GM12878 (cell line): ENCODE results near the gene RBAK. TPM values are rescaled to one million over a fixed set of nuclear protein-coding genes. Genes with fewer than 3 reads are reported as not detected.

Experiments used
- ATAC-seq: fragments of 200-7000 bp; cut with Tn5 transposase; 3 replicates; pipeline ENCODE4 v1.9.1; 2020; ENCODE audit warnings: mild to moderate bottlenecking, moderate library complexity
- BruUV-seq: library from RNA; stranded (reverse); fragments of 400-500 nt; replicated peaks from 2 replicates; lab custom pipeline; 2021; lab: Mats Ljungman, UMichigan
- CTCF ChIA-PET: fragments of 300-600 bp; sonication (Branson Sonifier 250); formaldehyde crosslinking; extraction: SDS; loops from one replicate; lab custom pipeline; 2021; ENCODE audit warnings: inconsistent platforms; lab: Yijun Ruan, JAX
- POLR2A ChIA-PET: fragments of 350-600 bp; formaldehyde crosslinking; extraction: SDS; loops from one replicate; lab custom pipeline; 2021; ENCODE audit warnings: inconsistent platforms; lab: Charles Lee
- RAD21 ChIA-PET: fragments of 300-600 bp; sonication (Branson Sonifier 250); formaldehyde crosslinking; loops from one replicate; lab custom pipeline; 2023; ENCODE audit warnings: antibody characterized with exemption; ENCODE audit not compliant: unreplicated experiment; lab: Charles Lee
- SMC1A ChIA-PET: fragments of 300-600 bp; sonication (Branson Sonifier 250); formaldehyde crosslinking; loops from one replicate; lab custom pipeline; 2023; ENCODE audit not compliant: unreplicated experiment, uncharacterized antibody; lab: Charles Lee
- DNase-seq: peaks from one replicate; pipeline ENCODE4 v3.0.0-alpha.2; 2011; ENCODE audit warnings: low read depth, low spot score
- FAIRE-seq: peaks from 3 replicates; lab custom pipeline; 2011; peaks lifted over from hg19 to GRCh38; lab: Jason Lieb, UNC
- H2AFZ ChIP-seq: 2 replicates; pipeline ENCODE4 v1.6.0; 2011; ENCODE audit warnings: low read depth, low read length, control low read depth; ENCODE audit not compliant: control insufficient read depth
- H3K27ac ChIP-seq: 2 replicates; pipeline ENCODE4 v1.5.1; 2011; ENCODE audit warnings: control low read depth; ENCODE audit not compliant: control insufficient read depth, insufficient read depth
- H3K27me3 ChIP-seq, 2 experiments: replicated peaks in 1 of 2; 2 replicates each; pipeline versions ENCODE4 v1.6.0 to v1.6.1; 2011; ENCODE audit warnings: low read length in 1 of 2; ENCODE audit not compliant: control insufficient read depth in 2 of 2, insufficient read depth in 2 of 2
- H3K36me3 ChIP-seq, 2 experiments: 2 replicates each; pipeline ENCODE4 v1.5.1; 2011; ENCODE audit warnings: low read length in 1 of 2; ENCODE audit not compliant: control insufficient read depth in 2 of 2, insufficient read depth in 2 of 2
- H3K4me1 ChIP-seq: 2 replicates; pipeline ENCODE4 v1.6.1; 2011; ENCODE audit warnings: mild to moderate bottlenecking, low read length, moderate library complexity, mixed read lengths; ENCODE audit not compliant: control insufficient read depth, insufficient read depth
- H3K4me2 ChIP-seq: 2 replicates; pipeline ENCODE4 v1.6.0; 2011; ENCODE audit warnings: control low read depth; ENCODE audit not compliant: control insufficient read depth, insufficient read depth
- H3K4me3 ChIP-seq: fragments of 200-600 bp; sonication (generic); 2 replicates; pipeline ENCODE4 v1.5.1; 2016
- H3K79me2 ChIP-seq: 2 replicates; pipeline ENCODE4 v1.6.0; 2011; ENCODE audit warnings: low read length; ENCODE audit not compliant: control insufficient read depth, insufficient read depth
- H3K9ac ChIP-seq: 2 replicates; pipeline ENCODE4 v1.8.0; 2011; ENCODE audit warnings: low read length, control low read depth, mixed read lengths; ENCODE audit not compliant: control insufficient read depth, insufficient read depth
- H3K9me3 ChIP-seq: replicated peaks from 3 replicates; pipeline ENCODE4 v1.5.1; 2011; ENCODE audit warnings: mild to moderate bottlenecking, low read length; ENCODE audit not compliant: control insufficient read depth, insufficient read depth
- H4K20me1 ChIP-seq: 2 replicates; pipeline ENCODE4 v1.6.0; 2011; ENCODE audit not compliant: control insufficient read depth, insufficient read depth
- BMI1 ChIP-seq: fragments of 450-650 bp; IDR thresholded peaks from 2 replicates; pipeline ENCODE4 v1.6.1; 2016; ENCODE audit warnings: mild to moderate bottlenecking, moderate library complexity, borderline replicate concordance
- E4F1 ChIP-seq: fragments of 450-650 bp; IDR thresholded peaks from 2 replicates; pipeline ENCODE4 v1.6.1; 2018; ENCODE audit warnings: borderline replicate concordance, mild to moderate bottlenecking; ENCODE audit not compliant: partially characterized antibody
- NFYB ChIP-seq: IDR thresholded peaks from 2 replicates; pipeline ENCODE4 v1.6.1; 2011; ENCODE audit warnings: low read depth, mild to moderate bottlenecking, low read length, improper control_type of control experiment, moderate library complexity; ENCODE audit not compliant: insufficient read depth
- PBX3 ChIP-seq: IDR thresholded peaks from 2 replicates; pipeline ENCODE4 v1.6.1; 2011; ENCODE audit warnings: mild to moderate bottlenecking, low read depth, low read length, moderate library complexity; ENCODE audit not compliant: insufficient replicate concordance
- PML ChIP-seq: IDR thresholded peaks from 2 replicates; pipeline ENCODE4 v1.6.1; 2012; ENCODE audit warnings: low read length, inconsistent platforms
- POLR2AphosphoS2 ChIP-seq: IDR thresholded peaks from 2 replicates; pipeline ENCODE4 v1.6.1; 2011; ENCODE audit warnings: low read depth, mild to moderate bottlenecking, low read length, improper control_type of control experiment, moderate library complexity
- STAT3 ChIP-seq: IDR thresholded peaks from 2 replicates; pipeline ENCODE4 v1.6.1; 2011; ENCODE audit warnings: low read depth, low read length, improper control_type of control experiment
- SUZ12 ChIP-seq: fragments of 200-600 bp; sonication (generic); IDR thresholded peaks from one replicate; pipeline ENCODE4 v1.6.1; 2018; ENCODE audit warnings: antibody characterized with exemption, mild to moderate bottlenecking; ENCODE audit not compliant: unreplicated experiment
- TBL1XR1 ChIP-seq: IDR thresholded peaks from 2 replicates; pipeline ENCODE4 v1.6.1; 2012; ENCODE audit warnings: low read depth, low read length, improper control_type of control experiment
- TCF3 ChIP-seq: IDR thresholded peaks from 2 replicates; pipeline ENCODE4 v1.6.1; 2012; ENCODE audit warnings: low read depth, mild to moderate bottlenecking, low read length, borderline replicate concordance; ENCODE audit not compliant: insufficient read depth
- USF2 ChIP-seq: IDR thresholded peaks from 2 replicates; pipeline ENCODE4 v1.6.1; 2011; ENCODE audit warnings: low read depth, low read length, improper control_type of control experiment, borderline replicate concordance
- YBX1 ChIP-seq: fragments of 450-650 bp; IDR thresholded peaks from 2 replicates; pipeline ENCODE4 v1.6.1; 2016; ENCODE audit warnings: antibody characterized with exemption
- YY1 ChIP-seq: IDR thresholded peaks from 2 replicates; pipeline ENCODE4 v1.6.1; 2011; ENCODE audit warnings: low read depth, mild to moderate bottlenecking, low read length
- ZNF384 ChIP-seq: IDR thresholded peaks from 2 replicates; pipeline ENCODE4 v1.6.1; 2012; ENCODE audit warnings: low read depth, mild to moderate bottlenecking, low read length, improper control_type of control experiment, borderline replicate concordance
- ZSCAN29 ChIP-seq: fragments of 450-650 bp; IDR thresholded peaks from 2 replicates; pipeline ENCODE4 v1.6.1; 2017; ENCODE audit warnings: mild to moderate bottlenecking, moderate library complexity
- ZZZ3 ChIP-seq: IDR thresholded peaks from 2 replicates; pipeline ENCODE4 v1.6.1; 2011; ENCODE audit warnings: low read depth; ENCODE audit not compliant: control insufficient read depth, insufficient read length
- WGBS: methylation state at CpG from one replicate; pipeline ENCODE4 v1.1.6; 2016; ENCODE audit warnings: low lambda C conversion rate; ENCODE audit not compliant: insufficient replicate concordance, insufficient coverage; ENCODE audit errors: missing lambda C conversion rate; 5-methylcytosine and 5-hydroxymethylcytosine counted together
- in situ Hi-C: fragments of 300-500 bp; cut with MboI; formaldehyde crosslinking; loops from 9 replicates; pipeline ENCODE4 v1.14.3; 2018; ENCODE audit warnings: mixed read lengths
- intact Hi-C: fragments of 100-400 bp; cut with micrococcal nuclease; formaldehyde crosslinking; loops from one replicate; pipeline ENCODE4 v1.14.2; 2022; ENCODE audit not compliant: unreplicated experiment
- polyA plus RNA-seq, 11 experiments: library from polyadenylated mRNA; depleted of rRNA in 4 of 11; unstranded in 6 of 11; stranded (reverse) in 5 of 11; fragments of >200 nt; fragmentation: Nextera tagmentation in 4 of 11; fragmentation: Illumina TruSeq in 1 of 11; extraction: Ambion mirVana in 4 of 11; extraction: Trizol in 1 of 11; gene quantifications; 1 replicate in 1 of 11; 2 replicates in 10 of 11; pipeline versions ENCODE4 v1.2.1 to v1.2.3, GENCODE V29; 2011 to 2016; ENCODE audit warnings: inconsistent platforms in 2 of 11, missing spikeins in 2 of 11, low read depth in 1 of 11
- total RNA-seq, 4 experiments: library from RNA; depleted of rRNA in 3 of 4; stranded (reverse); fragments of >200 nt in 3 of 4; fragmentation: Illumina TruSeq in 1 of 4; extraction: Trizol in 1 of 4; gene quantifications; 2 replicates each; pipeline versions ENCODE4 v1.2.1 to v1.2.3, GENCODE V29; 2013 to 2021
- TF ChIP-seq, protein P1 (sequence below): fragments of 450-650 bp; formaldehyde crosslinking; IDR thresholded peaks from 2 replicates; pipeline ENCODE4 v1.4.0; 2020; ENCODE audit warnings: mild to moderate bottlenecking, moderate library complexity

Gene RBAK
- total and polyA plus RNA-seq, 10 of the 15 experiments (the other 5 are each of a cell fraction or from before 2014, with no cell fraction given) = 1.9 to 10.2 (median 5.9) TPM

GRCh38 chr7:5116359-5116758 lies 70.7 kb downstream of the RBAK start:
- TF ChIP-seq, protein P1, sequence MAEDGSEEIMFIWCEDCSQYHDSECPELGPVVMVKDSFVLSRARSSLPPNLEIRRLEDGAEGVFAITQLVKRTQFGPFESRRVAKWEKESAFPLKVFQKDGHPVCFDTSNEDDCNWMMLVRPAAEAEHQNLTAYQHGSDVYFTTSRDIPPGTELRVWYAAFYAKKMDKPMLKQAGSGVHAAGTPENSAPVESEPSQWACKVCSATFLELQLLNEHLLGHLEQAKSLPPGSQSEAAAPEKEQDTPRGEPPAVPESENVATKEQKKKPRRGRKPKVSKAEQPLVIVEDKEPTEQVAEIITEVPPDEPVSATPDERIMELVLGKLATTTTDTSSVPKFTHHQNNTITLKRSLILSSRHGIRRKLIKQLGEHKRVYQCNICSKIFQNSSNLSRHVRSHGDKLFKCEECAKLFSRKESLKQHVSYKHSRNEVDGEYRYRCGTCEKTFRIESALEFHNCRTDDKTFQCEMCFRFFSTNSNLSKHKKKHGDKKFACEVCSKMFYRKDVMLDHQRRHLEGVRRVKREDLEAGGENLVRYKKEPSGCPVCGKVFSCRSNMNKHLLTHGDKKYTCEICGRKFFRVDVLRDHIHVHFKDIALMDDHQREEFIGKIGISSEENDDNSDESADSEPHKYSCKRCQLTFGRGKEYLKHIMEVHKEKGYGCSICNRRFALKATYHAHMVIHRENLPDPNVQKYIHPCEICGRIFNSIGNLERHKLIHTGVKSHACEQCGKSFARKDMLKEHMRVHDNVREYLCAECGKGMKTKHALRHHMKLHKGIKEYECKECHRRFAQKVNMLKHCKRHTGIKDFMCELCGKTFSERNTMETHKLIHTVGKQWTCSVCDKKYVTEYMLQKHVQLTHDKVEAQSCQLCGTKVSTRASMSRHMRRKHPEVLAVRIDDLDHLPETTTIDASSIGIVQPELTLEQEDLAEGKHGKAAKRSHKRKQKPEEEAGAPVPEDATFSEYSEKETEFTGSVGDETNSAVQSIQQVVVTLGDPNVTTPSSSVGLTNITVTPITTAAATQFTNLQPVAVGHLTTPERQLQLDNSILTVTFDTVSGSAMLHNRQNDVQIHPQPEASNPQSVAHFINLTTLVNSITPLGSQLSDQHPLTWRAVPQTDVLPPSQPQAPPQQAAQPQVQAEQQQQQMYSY (CRISPR knock-in tag) = no peak
- TF ChIP-seq PBX3 (no peak), SUZ12 (no peak), NFYB (no peak), ZSCAN29 (no peak), ZZZ3 (no peak), USF2 (no peak), POLR2AphosphoS2 (no peak), YY1 (no peak), E4F1 (no peak), ZNF384 (no peak), TBL1XR1 (no peak), BMI1 (no peak), STAT3 (no peak), TCF3 (no peak), PML (no peak), YBX1 (no peak)
- Histone ChIP-seq H3K79me2 (no peaks in the 10 kb centered on the region), H2AFZ (no peak overlapping the region), H3K4me2 (no peak overlapping the region), H3K36me3 (no peaks in the 10 kb centered on the region), H3K4me1 (no peaks in the 10 kb centered on the region), H3K4me3 (no peak overlapping the region), H4K20me1 (no peaks in the 10 kb centered on the region), H3K9ac (no peak overlapping the region), H3K27me3 (no peaks in the 10 kb centered on the region), H3K27ac (no peak overlapping the region), H3K9me3 (no peaks in the 10 kb centered on the region)
- ATAC-seq (no peak), DNase-seq (no peak), FAIRE-seq (no peak)
- no TSS peak for BruUV-seq
- ChIA-PET CTCF (interaction anchor here (1.0 kb wide), 1 partner anchor 23 kb away, joined by 3 read pairs; no protein-coding TSS in a partner anchor), RAD21 (no interaction called here), SMC1A (no interaction called here), POLR2A (interaction anchor here (0.6 kb wide), 1 partner anchor 23 kb away, joined by 3 read pairs; no protein-coding TSS in a partner anchor)
- in situ Hi-C loops (no loop called here), intact Hi-C loops (no loop called here)
- WGBS = 43% methylated on average over 7 of the region's 7 CpGs
